Motor neuron (in vitro differentiated cells): ENCODE data around the gene PPFIBP1. TPM values are rescaled to one million over a fixed set of nuclear protein-coding genes. Genes with fewer than 3 reads are reported as not detected.
A peak's percentile ranks its signal among the peaks of the same experiment; 100 is the strongest.

Source experiments
- ATAC-seq, 8 experiments: fragments of 200-7000 bp; cut with Tn5 transposase; replicated peaks in 6 of 8; 2 replicates each; pipeline ENCODE4 v1.8.0; 2021; ENCODE audit warnings: mild to moderate bottlenecking in 8 of 8, moderate library complexity in 8 of 8
- H3K27ac ChIP-seq, 2 donors: fragments of 250-450 bp; sonication (Bioruptor Pico); 2 replicates each; pipeline ENCODE4 v1.9.0; 2021; ENCODE audit warnings: antibody characterized with exemption in 2 of 2, mild to moderate bottlenecking in 2 of 2, moderate library complexity in 1 of 2
- H3K4me1 ChIP-seq, 2 donors: fragments of 250-450 bp; sonication (Bioruptor Pico); replicated peaks in 1 of 2; 2 replicates each; pipeline ENCODE4 v1.6.1; 2021; ENCODE audit warnings: antibody characterized with exemption in 2 of 2, mild to moderate bottlenecking in 2 of 2, moderate library complexity in 1 of 2
- H3K4me3 ChIP-seq, 5 donors: fragments of 250-450 bp; sonication (Bioruptor Pico); 2 replicates each; pipeline ENCODE4 v1.9.0; 2021; ENCODE audit warnings: antibody characterized with exemption in 5 of 5, mild to moderate bottlenecking in 5 of 5, moderate library complexity in 4 of 5
- WGBS, 10 experiments: fragments of 450-650 bp; shearing (Covaris generic); methylation state at CpG; one replicate each; pipeline ENCODE4 v1.0.0; 2022; 5-methylcytosine and 5-hydroxymethylcytosine counted together
- in situ Hi-C, 9 experiments: fragments of 400-800 bp; cut with MboI; loops; one replicate each; pipeline ENCODE4 v1.15.0; 2021; ENCODE audit warnings: low sequenced_read_pairs in 9 of 9, low pct_unique_long_range_greater_than_20kb in 2 of 9; ENCODE audit not compliant: unreplicated experiment in 9 of 9
- total RNA-seq, 8 experiments: library from RNA; unstranded; fragments of 300-600 nt; gene quantifications; 2 replicates each; pipeline versions ENCODE4 v1.2.3 to v1.2.4, GENCODE V29; 2022

PPFIBP1 gene
- total RNA-seq, 8 experiments from 2014 or later: 15.9 to 205 (median 49.4) TPM

GRCh38 chr12:27500546-27500945, 23.5 kb upstream of the PPFIBP1 start:
- Histone ChIP-seq H3K4me3 (no peak overlapping the region), H3K4me1 (peaks cover 0 to under 1% of the 10 kb centered on the region in 2 donors), H3K27ac (no peak overlapping the region)
- ATAC-seq: no peak
- in situ Hi-C loops: no loop called here
- WGBS, 10 experiments: 36 to 100% (median 94%) methylated on average over 1 to 3 of the region's 3 CpGs; no CpG with 5 or more reads in 1 of the 10 experiments

GRCh38 chr12:27502021-27502435, 22.0 kb upstream of the PPFIBP1 start:
- H3K27ac ChIP-seq: no peak overlapping the region
- H3K4me1 ChIP-seq: peaks cover 0 to 2% of the 10 kb centered on the region in 2 donors
- no peak overlapping the region for H3K4me3 ChIP-seq
- ATAC-seq: no peak
- in situ Hi-C loops: no loop called here
- WGBS, 10 experiments: 80 to 100% (median 93%) methylated on average over 1 to 6 of the region's 6 CpGs; no CpG with 5 or more reads in 1 of the 10 experiments

GRCh38 chr12:27504507-27504906, 19.5 kb upstream of the PPFIBP1 start:
- Histone ChIP-seq H3K4me3 (no peak overlapping the region), H3K27ac (no peak overlapping the region), H3K4me1 (peaks cover 0 to 2% of the 10 kb centered on the region in 2 donors)
- WGBS, 10 experiments: 75 to 100% (median 100%) methylated on average over 1 to 2 of the region's 2 CpGs; no CpG with 5 or more reads in 2 of the 10 experiments
- in situ Hi-C loops: no loop called here
- ATAC-seq: peak in 2 of 8 experiments; percentile 67 to 73

- H3K27ac ChIP-seq: no peak overlapping the region
Observed at GRCh38 chr12:27505109-27505508, 18.9 kb upstream of the PPFIBP1 start.

GRCh38 chr12:27505761-27506160, 18.2 kb upstream of the PPFIBP1 start:
- Histone ChIP-seq H3K4me3 (no peak overlapping the region), H3K27ac (no peak overlapping the region), H3K4me1 (peaks cover 0 to 2% of the 10 kb centered on the region in 2 donors)
- peak in 1 of 8 experiments; percentile 84 for ATAC-seq
- in situ Hi-C loops: no loop called here

More at GRCh38 chr12:27505109-27505508, 18.9 kb upstream of the PPFIBP1 start:
- peak in 3 of 8 experiments; percentile 58 to 82 (median 64) for ATAC-seq
- 0 to 100% (median 60%) methylated on average over 1 to 2 of the region's 2 CpGs; no CpG with 5 or more reads in 1 of the 10 experiments for WGBS, 10 experiments
- H3K4me3 ChIP-seq: no peak overlapping the region
- in situ Hi-C loops: no loop called here
- peaks cover 0 to 2% of the 10 kb centered on the region in 2 donors for H3K4me1 ChIP-seq

- in situ Hi-C loops: no loop called here
- Histone ChIP-seq H3K4me3 (no peak overlapping the region), H3K4me1 (peaks cover 0 to 2% of the 10 kb centered on the region in 2 donors), H3K27ac (no peak overlapping the region)
- 70 to 100% (median 91%) methylated on average over 2 of the region's 2 CpGs; no CpG with 5 or more reads in 2 of the 10 experiments for WGBS, 10 experiments
- no peak for ATAC-seq
Observed at GRCh38 chr12:27506645-27507189, 17.3 kb upstream of the PPFIBP1 start.

- no peak overlapping the region for H3K4me3 ChIP-seq
- WGBS, 10 experiments: 20 to 100% (median 76%) methylated on average over 1 to 5 of the region's 5 CpGs; no CpG with 5 or more reads in 1 of the 10 experiments
- in situ Hi-C loops: no loop called here
- ATAC-seq: no peak
- no peak overlapping the region for H3K27ac ChIP-seq
- peaks cover 0 to 2% of the 10 kb centered on the region in 2 donors for H3K4me1 ChIP-seq
Observed at GRCh38 chr12:27508736-27509431, 15.1 kb upstream of the PPFIBP1 start.

- H3K4me1 ChIP-seq: peaks cover 0 to 2% of the 10 kb centered on the region in 2 donors
- in situ Hi-C loops: no loop called here
- no peak overlapping the region for H3K27ac ChIP-seq
- no peak overlapping the region for H3K4me3 ChIP-seq
- ATAC-seq: peak in 2 of 8 experiments; percentile 10 to 84
- 52 to 100% (median 85%) methylated on average over 1 to 5 of the region's 6 CpGs; no CpG with 5 or more reads in 1 of the 10 experiments for WGBS, 10 experiments
Observed at GRCh38 chr12:27511031-27511722, 12.8 kb upstream of the PPFIBP1 start.

- Histone ChIP-seq H3K4me3 (no peak overlapping the region), H3K4me1 (peaks cover 0 to 2% of the 10 kb centered on the region in 2 donors), H3K27ac (no peak overlapping the region)
- in situ Hi-C loops: no loop called here
- no peak for ATAC-seq
- 60 to 96% (median 83%) methylated on average over 1 to 3 of the region's 3 CpGs for WGBS, 10 experiments
Observed at GRCh38 chr12:27511723-27512045, 12.3 kb upstream of the PPFIBP1 start.

- WGBS, 10 experiments: 57 to 100% (median 84%) methylated on average over 1 to 6 of the region's 7 CpGs; no CpG with 5 or more reads in 1 of the 10 experiments
- H3K4me3 ChIP-seq: no peak overlapping the region
- ATAC-seq: no peak
- peaks cover 0 to 2% of the 10 kb centered on the region in 2 donors for H3K4me1 ChIP-seq
- no peak overlapping the region for H3K27ac ChIP-seq
- in situ Hi-C loops: no loop called here
Observed at GRCh38 chr12:27513155-27513824, 10.7 kb upstream of the PPFIBP1 start.

- no peak overlapping the region for H3K27ac ChIP-seq
- ATAC-seq: no peak
- no peak overlapping the region for H3K4me3 ChIP-seq
- in situ Hi-C loops: no loop called here
- WGBS, 10 experiments: 67 to 100% (median 83%) methylated on average over 1 to 9 of the region's 9 CpGs
- H3K4me1 ChIP-seq: peaks cover 0 to 2% of the 10 kb centered on the region in 2 donors
Observed at GRCh38 chr12:27515671-27516070, 8.3 kb upstream of the PPFIBP1 start.

GRCh38 chr12:27516625-27517024, 7.4 kb upstream of the PPFIBP1 start:
- in situ Hi-C loops: no loop called here
- Histone ChIP-seq H3K4me1 (peaks cover 0 to 2% of the 10 kb centered on the region in 2 donors), H3K27ac (no peak overlapping the region), H3K4me3 (no peak overlapping the region)
- ATAC-seq: no peak
- 40 to 100% (median 63%) methylated on average over 1 to 4 of the region's 4 CpGs; no CpG with 5 or more reads in 2 of the 10 experiments for whole genome bisulfite sequencing, 10 experiments

GRCh38 chr12:27517546-27517945, 6.5 kb upstream of the PPFIBP1 start:
- 90% methylated on average over 2 of the region's 3 CpGs; no CpG with 5 or more reads in 9 of the 10 experiments for WGBS, 10 experiments
- H3K4me1 ChIP-seq: peaks cover 0 to 2% of the 10 kb centered on the region in 2 donors
- H3K27ac ChIP-seq: no peak overlapping the region
- ATAC-seq: no peak
- H3K4me3 ChIP-seq: no peak overlapping the region
- in situ Hi-C loops: no loop called here
